A549 (cell line): Measurements from ENCODE around the gene PCDHB11. TPM values are rescaled to one million over a fixed set of nuclear protein-coding genes. Genes with fewer than 3 reads are reported as not detected.
A peak's percentile ranks its signal among the peaks of the same experiment; 100 is the strongest.
"Not testable (repeated sequence)": the region's sequence is repeated elsewhere in the genome, so short reads cannot be mapped to it uniquely, and the experiment has no call there.

ENCODE experiments used
- ATAC-seq, 2 experiments: fragments of 200-7000 bp in 1 of 2; fragments of >200 bp in 1 of 2; cut with Nextera tagmentation in 1 of 2; cut with Tn5 transposase in 1 of 2; 3 replicates each; pipeline versions ENCODE4 v1.8.0 to v1.9.1; 2018 to 2020; ENCODE audit warnings: mild to moderate bottlenecking in 1 of 2, moderate library complexity in 1 of 2
- CTCF ChIA-PET: fragments of 300-600 bp; sonication (Branson Sonifier 250); formaldehyde crosslinking; extraction: SDS; loops from one replicate; lab custom pipeline; 2021; ENCODE audit warnings: antibody characterized with exemption, inconsistent platforms; lab: Yijun Ruan, JAX
- POLR2A ChIA-PET: fragments of 350-600 bp; formaldehyde crosslinking; extraction: SDS; loops from one replicate; lab custom pipeline; 2021; ENCODE audit warnings: antibody characterized with exemption, inconsistent platforms; lab: Yijun Ruan, JAX
- DNase-seq, 2 experiments: peaks; one replicate each; pipeline versions ENCODE4 v3.0.0 to v3.0.0-alpha.2; 2011 to 2016; ENCODE audit warnings: low read depth in 1 of 2, low spot score in 1 of 2
- FAIRE-seq: peaks from 2 replicates; lab custom pipeline; 2011; peaks lifted over from hg19 to GRCh38; lab: Jason Lieb, UNC
- H3K27ac ChIP-seq, 2 experiments: fragments of >200 bp; sonication (Bioruptor Twin); formaldehyde crosslinking; 3 replicates each; pipeline ENCODE4 v1.5.1; 2016 to 2017
- H3K4me1 ChIP-seq: fragments of >200 bp; sonication (Bioruptor Twin); formaldehyde crosslinking; 3 replicates; pipeline ENCODE4 v1.6.1; 2016
- H3K4me2 ChIP-seq: fragments of >200 bp; sonication (Bioruptor Twin); formaldehyde crosslinking; 3 replicates; pipeline ENCODE4 v1.6.1; 2016
- H3K4me3 ChIP-seq: fragments of >200 bp; sonication (Bioruptor Twin); formaldehyde crosslinking; 3 replicates; pipeline ENCODE4 v1.5.1; 2016
- H3K9me3 ChIP-seq: fragments of >200 bp; sonication (Bioruptor Twin); formaldehyde crosslinking; 3 replicates; pipeline ENCODE4 v1.6.1; 2016
- GATA3 ChIP-seq: IDR thresholded peaks from 2 replicates; pipeline ENCODE4 v1.6.1; 2012; ENCODE audit warnings: borderline replicate concordance
- HEYL ChIP-seq: fragments of 250-450 bp; sonication (Bioruptor Pico); IDR thresholded peaks from 2 replicates; pipeline ENCODE4 v1.8.0; 2021; ENCODE audit warnings: mild to moderate bottlenecking, moderate library complexity
- HOXB5 ChIP-seq: fragments of 250-450 bp; sonication (Bioruptor Pico); IDR thresholded peaks from 2 replicates; pipeline ENCODE4 v1.5.0; 2020; ENCODE audit warnings: mild to moderate bottlenecking, moderate library complexity
- NPAS2 ChIP-seq: fragments of 250-450 bp; sonication (Bioruptor Pico); IDR thresholded peaks from 2 replicates; pipeline ENCODE4 v1.8.0; 2022; ENCODE audit warnings: mild to moderate bottlenecking, moderate library complexity, borderline replicate concordance
- RAD21 ChIP-seq, 2 experiments: fragments of >200 bp in 1 of 2; sonication (Bioruptor Twin) in 1 of 2; formaldehyde crosslinking in 1 of 2; IDR thresholded peaks in 1 of 2; conservative IDR thresholded peaks in 1 of 2; 2 replicates in 1 of 2; 3 replicates in 1 of 2; pipeline ENCODE4 v1.6.1; 2012 to 2018; ENCODE audit warnings: inconsistent platforms in 1 of 2
- RARB ChIP-seq: fragments of 250-450 bp; sonication (Bioruptor Pico); IDR thresholded peaks from 2 replicates; pipeline ENCODE4 v1.8.0; 2021; ENCODE audit warnings: mild to moderate bottlenecking, moderate library complexity
- SMC3 ChIP-seq: fragments of >200 bp; sonication (Bioruptor Twin); formaldehyde crosslinking; IDR thresholded peaks from 3 replicates; pipeline ENCODE4 v1.6.1; 2018; ENCODE audit warnings: inconsistent platforms
- WGBS: methylation state at CpG from one replicate; pipeline ENCODE4 v1.1.6; 2017; ENCODE audit errors: missing lambda C conversion rate; 5-methylcytosine and 5-hydroxymethylcytosine counted together
- polyA plus RNA-seq, 4 experiments: library from polyadenylated mRNA; depleted of rRNA in 3 of 4; stranded (reverse); fragments of >200 nt; fragmentation: RNase III in 1 of 4; extraction: RNeasy Plus Mini Kit Qiagen cat#74134 plus additional on column Dnase treatment in 1 of 4; gene quantifications; 2 replicates in 3 of 4; 3 replicates in 1 of 4; pipeline ENCODE4 v1.2.3, GENCODE V29; 2011 to 2017
- TF ChIP-seq, protein P1 (sequence below): fragments of >200 bp; sonication (Bioruptor Twin); formaldehyde crosslinking; IDR thresholded peaks from 3 replicates; pipeline ENCODE4 v1.5.1; 2016

The PCDHB11 gene
- polyA plus RNA-seq, 2 of the 4 experiments (the other 2 are of a cell fraction) = 0.05 to 0.22 TPM

DNA sequence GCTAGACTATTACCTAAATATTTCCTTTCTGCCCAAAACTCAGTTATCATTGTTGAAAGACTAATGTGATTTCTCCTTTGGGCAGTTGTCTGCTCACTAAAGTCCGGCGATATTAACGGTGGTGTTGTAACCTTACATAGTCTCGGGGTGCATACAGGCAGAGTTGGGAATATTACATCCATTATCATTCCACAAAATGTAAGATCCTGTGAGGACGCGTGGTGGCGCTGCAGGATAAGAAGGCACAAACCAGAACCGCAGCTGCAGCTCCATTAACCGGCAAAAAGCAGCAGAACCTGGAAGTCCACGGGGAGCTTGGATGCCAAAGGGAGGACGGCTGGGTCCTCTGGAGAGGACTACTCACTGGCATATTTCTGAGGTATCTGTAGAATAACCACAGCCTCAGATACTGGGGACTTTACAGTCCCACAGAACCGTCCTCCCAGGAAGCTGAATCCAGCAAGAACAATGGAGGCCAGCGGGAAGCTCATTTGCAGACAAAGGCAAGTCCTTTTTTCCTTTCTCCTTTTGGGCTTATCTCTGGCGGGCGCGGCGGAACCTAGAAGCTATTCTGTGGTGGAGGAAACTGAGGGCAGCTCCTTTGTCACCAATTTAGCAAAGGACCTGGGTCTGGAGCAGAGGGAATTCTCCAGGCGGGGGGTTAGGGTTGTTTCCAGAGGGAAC is 14.4 kb downstream of the PCDHB11 start, which contains the start of gene PCDHB13:
Gene PCDHB13 (plus strand): TSS at position 264 of the 684 bp plus-strand sequence. CDS start 205 bp downstream, at position 469.
- WGBS = 2% methylated on average over 13 of the region's 18 CpGs
- FAIRE-seq, H3K4me2 ChIP-seq, H3K4me1 ChIP-seq, H3K27ac ChIP-seq, H3K4me3 ChIP-seq, POLR2A ChIA-PET: not testable (repeated sequence)
- peaks cover 10% of the 10 kb centered on the region for H3K9me3 ChIP-seq
- CTCF ChIA-PET = interaction anchor here (0.8 to 1.4 kb wide), 5 partner anchors 10 to 386 kb away, joined by 3 to 6 read pairs (median 3); partner anchors contain the start of genes PCDHA6, PCDHB10 and PCDHB14
- ATAC-seq (peak; percentile 59 to 73; a peak in 5 of 6 replicates), DNase-seq (peak in 1 of 2 experiments; percentile 53)
- TF ChIP-seq RAD21 (conservative IDR thresholded peaks at IDR 0.05 in 1 of 2, IDR thresholded peaks at IDR 0.05 in 1 of 2) = peak in 1 of 2 experiments; percentile 28; a peak in 1 of 5 replicates
- TF ChIP-seq, all 56 proteins: peak for 1; not testable (repeated sequence) for 55

- POLR2A ChIA-PET, H3K27ac ChIP-seq, ATAC-seq, H3K4me1 ChIP-seq, H3K4me2 ChIP-seq, FAIRE-seq, H3K4me3 ChIP-seq, DNase-seq, H3K9me3 ChIP-seq: not testable (repeated sequence)
- 49% methylated on average over 9 of the region's 12 CpGs for WGBS
- CTCF ChIA-PET = interaction anchor here (0.8 to 1.4 kb wide), 2 partner anchors 9 to 22 kb away, joined by 3 to 6 read pairs; partner anchors contain the start of genes PCDHB10 and PCDHB14
Observed at GRCh38 chr5:141214583-141214982, 15.2 kb downstream of the PCDHB11 start.

GRCh38 chr5:141215504-141215903 is 16.1 kb downstream of the PCDHB11 start:
- peaks cover 11% of the 10 kb centered on the region; the same call in 2 of the 3 replicates for H3K9me3 ChIP-seq
- POLR2A ChIA-PET, H3K4me3 ChIP-seq, H3K27ac ChIP-seq, DNase-seq, ATAC-seq, CTCF ChIA-PET, H3K4me1 ChIP-seq, FAIRE-seq, H3K4me2 ChIP-seq: not testable (repeated sequence)
- WGBS = 74% methylated on average over 15 of the region's 40 CpGs

DNA sequence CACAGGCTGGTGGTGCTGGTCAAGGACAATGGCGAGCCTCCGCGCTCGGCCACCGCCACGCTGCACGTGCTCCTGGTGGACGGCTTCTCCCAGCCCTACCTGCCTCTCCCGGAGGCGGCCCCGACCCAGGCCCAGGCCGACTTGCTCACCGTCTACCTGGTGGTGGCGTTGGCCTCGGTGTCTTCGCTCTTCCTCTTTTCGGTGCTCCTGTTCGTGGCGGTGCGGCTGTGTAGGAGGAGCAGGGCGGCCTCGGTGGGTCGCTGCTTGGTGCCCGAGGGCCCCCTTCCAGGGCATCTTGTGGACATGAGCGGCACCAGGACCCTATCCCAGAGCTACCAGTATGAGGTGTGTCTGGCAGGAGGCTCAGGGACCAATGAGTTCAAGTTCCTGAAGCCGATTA is 16.6 kb downstream of the PCDHB11 start:
- DNase-seq, H3K4me3 ChIP-seq, POLR2A ChIA-PET, FAIRE-seq, H3K4me2 ChIP-seq, ATAC-seq, CTCF ChIA-PET, H3K4me1 ChIP-seq, H3K27ac ChIP-seq: not testable (repeated sequence)
- WGBS = 39% methylated on average over 10 of the region's 26 CpGs
- H3K9me3 ChIP-seq = peaks cover 11% of the 10 kb centered on the region; the same call in 2 of the 3 replicates

GRCh38 chr5:141223112-141223783 is 23.8 kb downstream of the PCDHB11 start, which contains the start of gene PCDHB14:
Gene PCDHB14 (plus strand): TSS chr5:141223343. CDS start chr5:141223506, 163 bp downstream.
- Histone ChIP-seq H3K4me2 (peak within 1 kb of the TSS; percentile 55), H3K4me3 (peak within 1 kb of the TSS; percentile 17; the same call in 1 of the 3 replicates), H3K27ac (no peak within 1 kb of the TSS), H3K9me3 (peaks cover 30% of the 10 kb centered on the region), H3K4me1 (no peaks in the 10 kb centered on the region)
- DNase-seq (peak in 1 of 2 experiments; percentile 36), FAIRE-seq (no peak), ATAC-seq (peak in 1 of 2 experiments; percentile 69; a peak in 3 of 6 replicates)
- 8% methylated on average over 15 of the region's 15 CpGs for WGBS
- no peak for TF ChIP-seq GATA3
- TF ChIP-seq RAD21 (conservative IDR thresholded peaks at IDR 0.05 in 1 of 2, IDR thresholded peaks at IDR 0.05 in 1 of 2) = peak; percentile 49 to 55
- TF ChIP-seq, protein P1, sequence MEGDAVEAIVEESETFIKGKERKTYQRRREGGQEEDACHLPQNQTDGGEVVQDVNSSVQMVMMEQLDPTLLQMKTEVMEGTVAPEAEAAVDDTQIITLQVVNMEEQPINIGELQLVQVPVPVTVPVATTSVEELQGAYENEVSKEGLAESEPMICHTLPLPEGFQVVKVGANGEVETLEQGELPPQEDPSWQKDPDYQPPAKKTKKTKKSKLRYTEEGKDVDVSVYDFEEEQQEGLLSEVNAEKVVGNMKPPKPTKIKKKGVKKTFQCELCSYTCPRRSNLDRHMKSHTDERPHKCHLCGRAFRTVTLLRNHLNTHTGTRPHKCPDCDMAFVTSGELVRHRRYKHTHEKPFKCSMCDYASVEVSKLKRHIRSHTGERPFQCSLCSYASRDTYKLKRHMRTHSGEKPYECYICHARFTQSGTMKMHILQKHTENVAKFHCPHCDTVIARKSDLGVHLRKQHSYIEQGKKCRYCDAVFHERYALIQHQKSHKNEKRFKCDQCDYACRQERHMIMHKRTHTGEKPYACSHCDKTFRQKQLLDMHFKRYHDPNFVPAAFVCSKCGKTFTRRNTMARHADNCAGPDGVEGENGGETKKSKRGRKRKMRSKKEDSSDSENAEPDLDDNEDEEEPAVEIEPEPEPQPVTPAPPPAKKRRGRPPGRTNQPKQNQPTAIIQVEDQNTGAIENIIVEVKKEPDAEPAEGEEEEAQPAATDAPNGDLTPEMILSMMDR = peak; percentile 32; the same call in 2 of the 3 replicates
- TF ChIP-seq RARB = no peak
- TF ChIP-seq HEYL = no peak
- TF ChIP-seq SMC3 = no peak
- TF ChIP-seq HOXB5 (CRISPR knock-in tag) = no peak
- no peak for TF ChIP-seq NPAS2 (CRISPR knock-in tag)
- CTCF ChIA-PET = interaction anchor here (0.6 to 1.8 kb wide), 14 partner anchors 9 to 395 kb away, joined by 3 to 13 read pairs (median 4); partner anchors contain the start of genes DIAPH1, PCDHA6, PCDHB11 and PCDHB13
- POLR2A ChIA-PET = interaction anchor here (1.0 kb wide), 1 partner anchor 139 kb away, joined by 3 read pairs; no protein-coding TSS in a partner anchor

- 77% methylated on average over 25 of the region's 40 CpGs for WGBS
- peaks cover 20% of the 10 kb centered on the region; the same call in 1 of the 3 replicates for H3K9me3 ChIP-seq
- H3K27ac ChIP-seq, FAIRE-seq, DNase-seq, H3K4me1 ChIP-seq, H3K4me2 ChIP-seq, ATAC-seq, H3K4me3 ChIP-seq, POLR2A ChIA-PET: not testable (repeated sequence)
- CTCF ChIA-PET = interaction anchor here (1.3 kb wide), 1 partner anchor 336 kb away, joined by 3 read pairs; no protein-coding TSS in a partner anchor
Observed at GRCh38 chr5:141224844-141225243, 25.4 kb downstream of the PCDHB11 start.

DNA sequence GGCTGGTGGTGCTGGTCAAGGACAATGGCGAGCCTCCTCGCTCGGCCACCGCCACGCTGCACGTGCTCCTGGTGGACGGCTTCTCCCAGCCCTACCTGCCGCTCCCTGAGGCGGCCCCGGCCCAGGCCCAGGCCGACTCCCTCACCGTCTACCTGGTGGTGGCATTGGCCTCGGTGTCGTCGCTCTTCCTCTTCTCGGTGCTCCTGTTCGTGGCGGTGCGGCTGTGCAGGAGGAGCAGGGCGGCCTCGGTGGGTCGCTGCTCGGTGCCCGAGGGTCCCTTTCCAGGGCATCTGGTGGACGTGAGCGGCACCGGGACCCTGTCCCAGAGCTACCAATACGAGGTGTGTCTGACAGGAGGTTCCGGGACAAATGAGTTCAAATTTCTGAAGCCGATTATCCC is 26.0 kb downstream of the PCDHB11 start:
- 57% methylated on average over 6 of the region's 30 CpGs for WGBS
- DNase-seq, FAIRE-seq, POLR2A ChIA-PET, H3K27ac ChIP-seq, ATAC-seq, H3K4me3 ChIP-seq, H3K4me1 ChIP-seq, H3K4me2 ChIP-seq: not testable (repeated sequence)
- CTCF ChIA-PET = interaction anchor here (0.8 kb wide), 1 partner anchor 332 kb away, joined by 3 read pairs; no protein-coding TSS in a partner anchor
- H3K9me3 ChIP-seq = peaks cover 19% of the 10 kb centered on the region; the same call in 1 of the 3 replicates
